ENCODE data around the gene HOOK2.
"Not testable (repeated sequence)": the region's sequence is repeated elsewhere in the genome, so short reads cannot be mapped to it uniquely, and the experiment has no call there.

Gene HOOK2

GRCh38 chr19:12800466-12800770, 25.1 kb upstream of the HOOK2 start:
- H3K4me3 ChIP-seq (ENCODE audit: low read length): peak overlapping the region; percentile 90
- H3K27me3 ChIP-seq (ENCODE audit: control insufficient read depth, insufficient read depth, low read length): no peaks in the 10 kb centered on the region
- H3K9me3 ChIP-seq (ENCODE audit: control insufficient read depth, low read length): no peaks in the 10 kb centered on the region
- H3K9ac ChIP-seq (ENCODE audit: low read length): peak overlapping the region; percentile 91
- H3K36me3 ChIP-seq (ENCODE audit: control insufficient read depth, insufficient read depth, low read length): no peaks in the 10 kb centered on the region
- peaks cover 37% of the 10 kb centered on the region for H3K4me1 ChIP-seq (ENCODE audit: control insufficient read depth, insufficient read depth, low read length)

DNA sequence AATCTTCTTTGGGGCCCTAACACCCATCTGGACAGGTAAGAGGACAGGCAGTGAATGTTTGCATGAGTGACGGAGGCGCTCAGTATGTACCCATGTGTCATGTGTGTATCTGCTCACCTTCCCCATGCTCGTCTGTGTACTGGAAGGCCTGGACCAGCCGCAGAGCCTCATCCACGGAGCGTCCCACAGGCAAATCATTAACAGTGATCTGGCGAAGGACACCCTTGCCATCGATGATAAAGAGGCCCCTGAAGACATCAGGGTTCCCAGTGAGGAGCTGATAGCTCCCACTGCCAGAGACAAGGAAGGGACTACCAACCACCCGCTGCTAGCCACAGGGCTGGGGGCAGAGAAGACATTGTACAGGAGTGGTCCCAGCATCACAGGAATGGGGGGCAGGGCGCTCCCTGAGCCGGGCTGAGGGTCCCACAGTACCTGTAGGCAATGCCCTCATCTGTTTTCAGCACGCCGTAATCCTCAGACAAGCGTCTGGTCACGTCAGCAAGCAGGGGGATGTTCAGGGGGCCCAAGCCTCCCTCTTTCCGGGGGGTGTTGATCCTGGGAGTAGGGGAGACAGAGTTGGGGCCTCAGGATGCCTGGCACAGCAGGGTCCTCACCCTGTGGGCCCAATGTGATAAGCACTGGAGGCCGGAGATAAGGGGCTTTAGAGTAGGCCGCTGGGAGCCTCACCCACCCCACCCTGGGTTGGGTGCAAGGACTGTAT, 24.6 kb upstream of the HOOK2 start:
- peak overlapping the region; percentile 91 for H3K9ac ChIP-seq (ENCODE audit: low read length)
- no peaks in the 10 kb centered on the region for H3K27me3 ChIP-seq (ENCODE audit: control insufficient read depth, insufficient read depth, low read length)
- H3K36me3 ChIP-seq (ENCODE audit: control insufficient read depth, insufficient read depth, low read length): no peaks in the 10 kb centered on the region
- H3K9me3 ChIP-seq (ENCODE audit: control insufficient read depth, low read length): no peaks in the 10 kb centered on the region
- no peak overlapping the region for H3K4me3 ChIP-seq (ENCODE audit: low read length)
- peaks cover 40% of the 10 kb centered on the region for H3K4me1 ChIP-seq (ENCODE audit: control insufficient read depth, insufficient read depth, low read length)

DNA sequence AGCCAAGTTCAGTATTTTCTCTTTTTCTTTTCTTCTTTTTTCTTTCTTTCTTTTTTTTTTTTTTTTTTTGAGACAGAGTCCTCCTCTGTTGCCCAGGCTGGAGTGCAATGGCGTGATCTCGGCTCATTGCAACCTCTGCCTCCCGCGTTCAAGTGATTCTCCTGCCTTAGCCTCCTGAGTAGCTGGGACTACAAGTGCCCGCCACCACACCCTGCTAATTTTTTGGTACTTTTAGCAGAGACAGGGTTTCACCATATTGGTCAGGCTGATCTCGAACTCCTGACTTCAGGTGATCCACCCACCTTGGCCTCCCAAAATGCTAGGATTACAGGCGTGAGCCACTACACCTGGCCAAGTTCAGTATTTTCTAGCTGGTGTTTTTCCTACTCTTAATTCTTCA, 22.3 kb upstream of the HOOK2 start:
- H3K4me3 ChIP-seq (ENCODE audit: low read length); H3K9me3 ChIP-seq (ENCODE audit: control insufficient read depth, low read length); H3K36me3 ChIP-seq (ENCODE audit: control insufficient read depth, insufficient read depth, low read length); H3K27me3 ChIP-seq (ENCODE audit: control insufficient read depth, insufficient read depth, low read length); H3K9ac ChIP-seq (ENCODE audit: low read length): not testable (repeated sequence)
- peaks cover 48% of the 10 kb centered on the region for H3K4me1 ChIP-seq (ENCODE audit: control insufficient read depth, insufficient read depth, low read length)

GRCh38 chr19:12797141-12797587, 21.8 kb upstream of the HOOK2 start:
- no peak overlapping the region for H3K4me3 ChIP-seq (ENCODE audit: low read length)
- H3K4me1 ChIP-seq (ENCODE audit: control insufficient read depth, insufficient read depth, low read length): peaks cover 43% of the 10 kb centered on the region
- no peaks in the 10 kb centered on the region for H3K27me3 ChIP-seq (ENCODE audit: control insufficient read depth, insufficient read depth, low read length)
- no peaks in the 10 kb centered on the region for H3K9me3 ChIP-seq (ENCODE audit: control insufficient read depth, low read length)
- H3K36me3 ChIP-seq (ENCODE audit: control insufficient read depth, insufficient read depth, low read length): no peaks in the 10 kb centered on the region
- no peak overlapping the region for H3K9ac ChIP-seq (ENCODE audit: low read length)

DNA sequence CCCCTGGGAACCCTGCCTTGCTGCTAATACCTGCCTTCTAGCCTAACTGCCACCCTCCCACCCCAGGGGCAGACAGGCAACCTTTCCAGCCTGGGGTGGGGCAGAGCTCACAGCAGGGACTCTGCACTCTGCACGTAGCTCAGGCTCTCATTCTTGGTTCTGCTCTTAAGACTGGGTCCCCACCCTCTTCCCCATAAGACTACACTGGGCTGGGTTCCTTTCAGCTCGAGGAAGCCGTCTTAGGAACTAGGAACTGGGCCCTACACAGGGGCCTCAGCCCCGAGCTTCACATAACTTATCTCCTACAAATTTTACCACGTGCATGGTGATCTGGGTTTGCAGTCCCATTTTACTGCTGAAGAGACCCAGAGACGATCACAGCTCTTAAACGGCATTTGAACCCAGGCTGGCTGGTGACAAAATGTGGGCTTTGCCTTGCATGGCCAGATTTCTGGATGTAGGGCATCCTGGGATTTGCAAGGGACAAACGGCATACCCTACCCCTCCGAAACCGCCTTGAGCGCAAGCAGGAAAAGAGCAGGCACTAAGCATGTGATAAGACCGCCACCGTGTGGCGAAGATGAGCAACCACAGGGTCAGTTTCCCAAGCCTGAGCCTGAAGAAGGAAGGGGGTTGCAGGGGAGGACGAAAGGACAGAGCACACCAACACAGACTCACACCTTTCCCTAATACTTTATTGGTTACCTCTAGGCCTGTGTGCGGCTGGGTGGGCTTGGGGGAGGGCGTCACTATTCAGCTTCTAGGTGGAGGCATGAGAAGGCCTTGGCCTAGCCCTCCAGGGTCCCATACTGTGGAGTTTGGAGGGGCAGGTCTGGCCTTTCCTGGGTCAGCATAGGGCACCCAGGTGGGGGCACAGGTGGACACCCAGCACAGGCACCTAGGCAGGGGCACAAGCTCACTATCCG, 21.1 kb upstream of the HOOK2 start:
- Histone ChIP-seq H3K4me1 (ENCODE audit: control insufficient read depth, insufficient read depth, low read length) (peaks cover 39% of the 10 kb centered on the region), H3K36me3 (ENCODE audit: control insufficient read depth, insufficient read depth, low read length) (no peaks in the 10 kb centered on the region), H3K4me3 (ENCODE audit: low read length) (peak overlapping the region; percentile 49), H3K9ac (ENCODE audit: low read length) (peak overlapping the region; percentile 56), H3K9me3 (ENCODE audit: control insufficient read depth, low read length) (no peaks in the 10 kb centered on the region), H3K27me3 (ENCODE audit: control insufficient read depth, insufficient read depth, low read length) (no peaks in the 10 kb centered on the region)

GRCh38 chr19:12794971-12795381, 19.6 kb upstream of the HOOK2 start:
- Histone ChIP-seq H3K36me3 (ENCODE audit: control insufficient read depth, insufficient read depth, low read length) (no peaks in the 10 kb centered on the region), H3K4me1 (ENCODE audit: control insufficient read depth, insufficient read depth, low read length) (peaks cover 36% of the 10 kb centered on the region), H3K4me3 (ENCODE audit: low read length) (no peak overlapping the region), H3K9ac (ENCODE audit: low read length) (no peak overlapping the region), H3K27me3 (ENCODE audit: control insufficient read depth, insufficient read depth, low read length) (no peaks in the 10 kb centered on the region), H3K9me3 (ENCODE audit: control insufficient read depth, low read length) (no peaks in the 10 kb centered on the region)

- Histone ChIP-seq H3K36me3 (ENCODE audit: control insufficient read depth, insufficient read depth, low read length) (no peaks in the 10 kb centered on the region), H3K4me3 (ENCODE audit: low read length) (no peak overlapping the region), H3K27me3 (ENCODE audit: control insufficient read depth, insufficient read depth, low read length) (no peaks in the 10 kb centered on the region), H3K4me1 (ENCODE audit: control insufficient read depth, insufficient read depth, low read length) (peaks cover 35% of the 10 kb centered on the region), H3K9me3 (ENCODE audit: control insufficient read depth, low read length) (no peaks in the 10 kb centered on the region), H3K9ac (ENCODE audit: low read length) (peak overlapping the region; percentile 98)
Observed at GRCh38 chr19:12794196-12794941, 19.0 kb upstream of the HOOK2 start.

DNA sequence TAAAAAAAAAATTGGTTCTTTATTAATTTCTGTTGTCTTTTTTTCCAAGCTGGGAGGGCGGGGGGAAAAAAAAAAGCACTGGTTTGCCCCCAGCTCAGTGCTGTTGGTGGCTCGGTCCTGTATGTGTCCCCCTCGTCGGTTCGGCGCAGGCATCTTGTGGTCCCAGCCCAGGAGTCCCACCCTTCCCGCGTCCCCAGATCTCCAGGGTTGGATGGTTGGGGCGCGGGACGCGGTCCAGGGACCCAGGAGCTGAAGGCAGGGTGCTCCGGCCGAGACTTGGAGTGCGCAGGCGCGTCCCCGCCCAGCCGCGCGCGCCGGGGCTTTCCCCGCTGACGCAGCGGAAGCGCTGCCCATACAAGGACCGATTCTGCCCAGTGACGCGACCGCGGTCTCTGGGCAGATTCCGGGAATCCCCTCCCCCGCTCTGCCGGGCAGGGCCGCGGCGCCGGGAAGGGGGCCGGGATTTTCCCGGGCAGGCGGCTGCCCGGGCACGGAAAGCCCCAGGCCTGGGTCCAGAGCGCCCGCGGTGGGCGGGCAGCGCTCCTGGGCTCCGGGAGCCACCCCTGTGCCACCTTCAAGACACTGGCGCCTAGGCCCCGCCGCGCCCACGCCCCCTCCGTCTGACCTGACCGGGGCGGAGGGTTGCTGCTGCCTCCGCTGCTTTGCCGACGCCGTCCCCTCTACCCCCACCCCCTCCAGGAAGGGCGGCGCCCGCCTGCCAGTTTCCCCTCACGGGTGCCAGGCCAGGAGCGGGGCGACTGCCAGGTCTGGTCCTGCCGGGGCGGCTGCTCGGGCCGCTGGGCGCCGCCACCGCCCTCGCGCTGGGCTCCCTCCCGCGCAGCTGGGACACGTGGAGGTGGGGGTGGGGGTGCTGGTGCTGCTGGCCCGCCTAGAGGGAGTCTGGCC, 18.2 kb upstream of the HOOK2 start:
- Histone ChIP-seq H3K9ac (ENCODE audit: low read length) (peak overlapping the region; percentile 98), H3K4me1 (ENCODE audit: control insufficient read depth, insufficient read depth, low read length) (peaks cover 43% of the 10 kb centered on the region), H3K4me3 (ENCODE audit: low read length) (peak overlapping the region; percentile 88), H3K27me3 (ENCODE audit: control insufficient read depth, insufficient read depth, low read length) (no peaks in the 10 kb centered on the region), H3K36me3 (ENCODE audit: control insufficient read depth, insufficient read depth, low read length) (no peaks in the 10 kb centered on the region), H3K9me3 (ENCODE audit: control insufficient read depth, low read length) (no peaks in the 10 kb centered on the region)

- Histone ChIP-seq H3K36me3 (ENCODE audit: control insufficient read depth, insufficient read depth, low read length) (no peaks in the 10 kb centered on the region), H3K4me3 (ENCODE audit: low read length) (peak overlapping the region; percentile 88), H3K27me3 (ENCODE audit: control insufficient read depth, insufficient read depth, low read length) (no peaks in the 10 kb centered on the region), H3K9ac (ENCODE audit: low read length) (peak overlapping the region; percentile 98), H3K4me1 (ENCODE audit: control insufficient read depth, insufficient read depth, low read length) (peaks cover 50% of the 10 kb centered on the region), H3K9me3 (ENCODE audit: control insufficient read depth, low read length) (no peaks in the 10 kb centered on the region)
Observed at GRCh38 chr19:12792853-12793289, 17.5 kb upstream of the HOOK2 start.

- Histone ChIP-seq H3K36me3 (ENCODE audit: control insufficient read depth, insufficient read depth, low read length) (no peaks in the 10 kb centered on the region), H3K4me1 (ENCODE audit: control insufficient read depth, insufficient read depth, low read length) (peaks cover 56% of the 10 kb centered on the region), H3K27me3 (ENCODE audit: control insufficient read depth, insufficient read depth, low read length) (no peaks in the 10 kb centered on the region), H3K4me3 (ENCODE audit: low read length) (peak overlapping the region; percentile 88), H3K9me3 (ENCODE audit: control insufficient read depth, low read length) (no peaks in the 10 kb centered on the region), H3K9ac (ENCODE audit: low read length) (peak overlapping the region; percentile 98)
Observed at GRCh38 chr19:12792051-12792852, 16.9 kb upstream of the HOOK2 start.

All from mucosa of stomach (tissue), 1 donor.